ENCODE results near the gene JAK2. TPM values are rescaled to one million over a fixed set of nuclear protein-coding genes. Genes with fewer than 3 reads are reported as not detected.

Gene JAK2
- total RNA-seq, 4 donors from 2014 or later, result 23.7 to 39.6 (median 37.8) TPM

DNA sequence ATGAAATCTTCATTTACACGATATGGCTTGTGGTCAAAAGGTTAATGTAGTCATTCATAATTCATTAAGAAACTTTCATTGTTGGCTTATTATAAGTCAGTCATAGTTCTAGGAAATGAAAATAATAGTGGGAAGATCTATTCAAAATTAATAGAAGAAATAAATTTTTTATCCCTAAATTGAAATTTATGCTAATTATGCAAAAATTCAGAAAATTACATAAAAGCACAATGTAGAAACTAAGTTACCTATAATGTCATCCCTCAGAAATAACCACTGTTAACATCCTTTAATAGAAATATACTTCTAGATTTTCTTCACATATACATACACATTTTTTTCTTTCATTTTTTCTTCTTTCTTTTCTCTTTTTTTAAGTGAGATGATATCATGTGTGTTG, 15.9 kb upstream of the JAK2 start:
- no peak for DNase-seq (ENCODE audit: low spot score in 2 of 2)
- Histone ChIP-seq H3K36me3 (no peaks in the 10 kb centered on the region), H3K27ac (no peak overlapping the region), H3K4me3 (no peak overlapping the region), H3K9me3 (peaks cover 0 to 2% (median 0%) of the 10 kb centered on the region in 4 donors), H3K27me3 (no peaks in the 10 kb centered on the region), H3K4me1 (no peaks in the 10 kb centered on the region)
- 59 to 65% methylated on average over 1 of the region's 1 CpG for WGBS, 2 donors
- TF ChIP-seq, protein P1, sequence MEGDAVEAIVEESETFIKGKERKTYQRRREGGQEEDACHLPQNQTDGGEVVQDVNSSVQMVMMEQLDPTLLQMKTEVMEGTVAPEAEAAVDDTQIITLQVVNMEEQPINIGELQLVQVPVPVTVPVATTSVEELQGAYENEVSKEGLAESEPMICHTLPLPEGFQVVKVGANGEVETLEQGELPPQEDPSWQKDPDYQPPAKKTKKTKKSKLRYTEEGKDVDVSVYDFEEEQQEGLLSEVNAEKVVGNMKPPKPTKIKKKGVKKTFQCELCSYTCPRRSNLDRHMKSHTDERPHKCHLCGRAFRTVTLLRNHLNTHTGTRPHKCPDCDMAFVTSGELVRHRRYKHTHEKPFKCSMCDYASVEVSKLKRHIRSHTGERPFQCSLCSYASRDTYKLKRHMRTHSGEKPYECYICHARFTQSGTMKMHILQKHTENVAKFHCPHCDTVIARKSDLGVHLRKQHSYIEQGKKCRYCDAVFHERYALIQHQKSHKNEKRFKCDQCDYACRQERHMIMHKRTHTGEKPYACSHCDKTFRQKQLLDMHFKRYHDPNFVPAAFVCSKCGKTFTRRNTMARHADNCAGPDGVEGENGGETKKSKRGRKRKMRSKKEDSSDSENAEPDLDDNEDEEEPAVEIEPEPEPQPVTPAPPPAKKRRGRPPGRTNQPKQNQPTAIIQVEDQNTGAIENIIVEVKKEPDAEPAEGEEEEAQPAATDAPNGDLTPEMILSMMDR (IDR thresholded peaks at IDR 0.05), result no peak
- TF ChIP-seq POLR2A (IDR thresholded peaks at IDR 0.05), result no peak
- no peak for TF ChIP-seq EP300 (IDR thresholded peaks at IDR 0.05)

DNA sequence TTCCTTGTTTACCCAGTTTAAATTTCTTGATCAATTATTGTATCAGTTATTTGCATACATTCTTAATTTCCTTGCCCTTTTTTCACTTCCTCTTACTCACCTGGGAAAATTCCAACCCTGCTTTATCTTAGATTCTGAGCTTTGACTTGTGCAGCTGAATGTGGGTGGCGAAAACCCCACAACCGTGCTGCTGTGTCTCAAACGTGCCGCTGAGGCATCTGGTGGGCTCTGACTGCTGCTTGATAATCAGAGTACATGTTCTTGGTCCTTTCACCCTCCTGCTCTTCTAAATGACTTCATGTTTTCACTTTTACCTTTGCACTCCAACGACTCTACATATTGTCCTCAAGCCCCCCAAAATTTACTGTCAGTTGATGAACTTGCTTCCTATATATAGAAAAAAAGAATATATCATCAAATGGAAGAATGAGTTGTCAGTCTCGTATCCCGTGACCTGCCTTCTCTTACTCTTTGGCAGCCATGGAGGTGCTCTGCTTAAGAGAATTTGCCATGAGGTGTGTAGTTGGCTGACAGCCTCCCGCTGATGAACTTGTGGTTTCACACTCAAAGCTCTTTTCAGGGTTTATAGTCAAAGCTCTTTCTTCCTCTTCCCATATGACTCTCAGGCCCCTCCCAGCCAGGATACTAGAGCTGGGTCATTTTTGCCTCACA, 14.0 kb upstream of the JAK2 start:
- no peaks in the 10 kb centered on the region for H3K36me3 ChIP-seq
- H3K27ac ChIP-seq, result no peak overlapping the region
- TF ChIP-seq, protein P1 (IDR thresholded peaks at IDR 0.05), result no peak
- TF ChIP-seq EP300 (IDR thresholded peaks at IDR 0.05) (no peak), POLR2A (IDR thresholded peaks at IDR 0.05) (no peak)
- H3K27me3 ChIP-seq, result no peaks in the 10 kb centered on the region
- 85% methylated on average over 8 of the region's 8 CpGs for WGBS, 2 donors
- no peaks in the 10 kb centered on the region for H3K9me3 ChIP-seq
- no peaks in the 10 kb centered on the region for H3K4me1 ChIP-seq
- no peak overlapping the region for H3K4me3 ChIP-seq
- no peak for DNase-seq (ENCODE audit: low spot score in 2 of 2)

DNA sequence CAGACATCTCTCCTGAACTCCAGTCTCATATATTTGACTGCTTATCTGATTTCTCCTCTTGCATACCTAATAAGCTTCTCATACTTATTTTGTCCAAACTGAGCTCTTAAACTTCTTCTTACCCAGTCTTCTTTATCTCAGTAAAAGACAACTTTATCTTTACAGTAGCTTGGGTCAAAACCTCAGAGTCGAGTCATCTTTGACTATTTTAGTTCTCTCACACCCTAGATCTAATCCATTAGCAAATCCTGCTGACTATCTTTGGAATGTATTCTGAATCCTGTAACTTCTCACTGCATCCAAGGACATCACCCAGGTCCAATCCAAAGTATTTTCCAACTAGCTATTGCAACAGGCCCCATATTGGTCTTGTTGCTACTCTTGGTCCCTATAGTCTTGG, 11.8 kb upstream of the JAK2 start:
- H3K27ac ChIP-seq, result no peak overlapping the region
- TF ChIP-seq EP300 (IDR thresholded peaks at IDR 0.05), result no peak
- no peak for TF ChIP-seq POLR2A (IDR thresholded peaks at IDR 0.05)
- TF ChIP-seq, protein P1 (IDR thresholded peaks at IDR 0.05), result no peak
- H3K4me1 ChIP-seq, result no peaks in the 10 kb centered on the region
- H3K9me3 ChIP-seq, result no peaks in the 10 kb centered on the region
- 55 to 62% methylated on average over 1 of the region's 1 CpG for WGBS, 2 donors
- DNase-seq (ENCODE audit: low spot score in 2 of 2), result no peak
- no peak overlapping the region for H3K4me3 ChIP-seq
- H3K36me3 ChIP-seq, result no peaks in the 10 kb centered on the region
- no peaks in the 10 kb centered on the region for H3K27me3 ChIP-seq

DNA sequence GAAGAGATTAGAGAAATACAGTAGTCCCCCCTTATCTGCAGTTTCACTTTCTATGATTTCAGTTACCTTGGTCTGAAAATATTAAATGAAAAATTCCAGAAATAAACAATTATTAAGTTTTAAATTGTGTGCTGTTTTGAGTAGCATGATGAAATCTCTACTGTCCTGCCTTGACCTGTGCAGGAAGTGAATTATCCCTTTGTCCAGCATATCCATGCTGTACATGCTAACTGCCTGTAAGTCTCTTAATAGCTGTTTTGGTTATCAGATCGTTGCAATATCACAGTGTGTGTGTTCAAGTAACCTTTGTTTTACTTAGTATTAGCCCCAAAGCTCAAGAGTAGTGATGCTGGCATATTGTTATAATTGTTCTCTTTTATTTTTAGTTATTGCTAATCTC, 11.2 kb upstream of the JAK2 start:
- DNase-seq (ENCODE audit: low spot score in 2 of 2), result no peak
- no peak overlapping the region for H3K27ac ChIP-seq
- no peaks in the 10 kb centered on the region for H3K4me1 ChIP-seq
- H3K9me3 ChIP-seq, result no peaks in the 10 kb centered on the region
- no peaks in the 10 kb centered on the region for H3K27me3 ChIP-seq
- H3K4me3 ChIP-seq, result no peak overlapping the region
- H3K36me3 ChIP-seq, result no peaks in the 10 kb centered on the region
- WGBS, 2 donors, result 31 to 34% methylated on average over 1 of the region's 1 CpG
- no peak for TF ChIP-seq POLR2A (IDR thresholded peaks at IDR 0.05)
- no peak for TF ChIP-seq EP300 (IDR thresholded peaks at IDR 0.05)

DNA sequence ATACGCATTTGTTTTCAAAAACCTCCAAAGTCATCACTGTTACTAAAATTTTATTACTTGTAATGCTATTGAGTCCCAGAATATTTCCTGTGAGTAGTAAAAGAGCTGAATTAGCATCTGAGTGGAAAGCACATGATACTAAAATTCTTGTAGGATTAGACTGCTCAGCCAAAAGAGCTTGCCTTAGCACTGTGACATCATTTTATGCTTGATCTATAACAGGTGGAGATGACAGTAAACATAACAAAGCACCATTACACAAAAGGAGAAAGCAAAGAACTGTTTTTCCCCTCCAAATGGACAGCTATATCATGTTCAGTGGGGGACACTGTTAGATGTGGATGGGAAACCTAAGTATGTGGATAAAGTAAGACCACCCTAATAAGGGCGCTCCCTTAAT, 5.8 kb upstream of the JAK2 start:
- Histone ChIP-seq H3K9me3 (no peaks in the 10 kb centered on the region), H3K27me3 (no peaks in the 10 kb centered on the region), H3K4me1 (peaks cover 0 to 12% (median 8%) of the 10 kb centered on the region in 4 donors), H3K27ac (no peak overlapping the region), H3K4me3 (no peak overlapping the region), H3K36me3 (no peaks in the 10 kb centered on the region)
- WGBS, 2 donors, result 83 to 87% methylated on average over 2 of the region's 2 CpGs
- no peak for DNase-seq (ENCODE audit: low spot score in 2 of 2)
- TF ChIP-seq POLR2A (IDR thresholded peaks at IDR 0.05) (no peak), EP300 (IDR thresholded peaks at IDR 0.05) (no peak)
- TF ChIP-seq, protein P1 (IDR thresholded peaks at IDR 0.05), result no peak

All from tibial nerve (tissue), 4 donors.